GM21619 (cell line): ENCODE measurements around the gene EYA4.

Source experiments
- ATAC-seq: cut with Tn5 transposase; IDR thresholded peaks from one replicate; pipeline ENCODE4 v1.9.1; 2021; ENCODE audit not compliant: unreplicated experiment

The EYA4 gene

DNA sequence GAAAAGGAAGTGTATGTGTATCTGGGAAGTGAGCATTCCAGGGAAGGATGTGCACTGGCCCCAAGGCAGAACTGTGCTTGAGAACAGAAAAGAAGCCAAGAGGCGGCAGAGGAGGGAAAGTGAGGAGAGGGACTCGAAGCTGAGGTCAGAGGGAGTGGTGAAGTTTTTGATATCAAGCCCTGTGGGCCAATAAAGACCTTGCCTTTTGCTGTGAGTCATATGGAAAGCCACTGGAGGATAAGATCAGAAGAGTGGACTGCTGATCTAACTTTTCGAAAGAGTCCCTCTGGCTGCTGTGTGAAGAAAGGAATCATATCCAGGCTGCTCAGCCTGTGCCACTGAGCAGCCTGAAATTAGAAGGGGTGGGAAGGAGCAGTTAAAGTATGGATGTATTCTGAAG, 99.4 kb downstream of the EYA4 start:
- no peak for ATAC-seq

GRCh38 chr6:133341607-133342158, 100.5 kb downstream of the EYA4 start:
- ATAC-seq = no peak

DNA sequence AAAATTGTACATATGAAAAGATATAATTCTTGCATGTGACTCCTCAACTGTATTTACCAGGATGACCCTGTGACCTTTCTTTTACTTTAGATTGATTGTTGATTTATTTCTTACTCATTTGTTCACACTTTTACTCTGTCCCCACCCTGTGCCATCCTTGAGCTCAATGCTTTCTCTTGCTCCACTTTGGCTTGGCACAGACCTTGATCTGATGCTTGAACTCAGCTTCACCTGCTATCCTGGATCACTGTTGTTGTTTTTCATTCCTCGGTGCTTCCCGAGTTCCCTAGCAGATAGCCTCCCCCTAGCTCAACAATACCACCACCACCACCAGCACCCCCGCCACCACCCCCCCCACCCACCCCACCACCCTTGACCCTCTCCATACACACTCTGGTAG, 102.1 kb downstream of the EYA4 start:
- ATAC-seq = no peak

DNA sequence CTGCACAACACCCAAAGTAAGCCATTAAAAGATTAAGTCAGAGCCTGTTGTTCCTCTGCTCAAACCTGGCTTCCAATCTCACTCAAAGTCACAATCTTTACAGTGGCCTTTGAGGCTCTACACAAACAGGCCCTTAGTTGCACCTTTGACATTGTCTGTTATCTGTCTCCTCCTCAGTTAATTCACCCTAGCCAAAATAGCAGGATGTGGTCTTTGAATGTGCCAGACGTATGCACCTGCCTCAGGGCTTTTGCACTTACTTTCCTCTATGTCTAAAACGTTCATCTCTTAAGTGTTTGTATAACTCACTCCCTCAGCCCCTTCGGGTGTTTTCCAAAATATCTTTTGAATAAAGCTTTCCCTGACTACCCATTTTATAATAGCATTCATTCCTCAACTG, 107.7 kb downstream of the EYA4 start:
- no peak for ATAC-seq

- ATAC-seq = no peak
Observed at GRCh38 chr6:133350928-133351327, 109.8 kb downstream of the EYA4 start.

DNA sequence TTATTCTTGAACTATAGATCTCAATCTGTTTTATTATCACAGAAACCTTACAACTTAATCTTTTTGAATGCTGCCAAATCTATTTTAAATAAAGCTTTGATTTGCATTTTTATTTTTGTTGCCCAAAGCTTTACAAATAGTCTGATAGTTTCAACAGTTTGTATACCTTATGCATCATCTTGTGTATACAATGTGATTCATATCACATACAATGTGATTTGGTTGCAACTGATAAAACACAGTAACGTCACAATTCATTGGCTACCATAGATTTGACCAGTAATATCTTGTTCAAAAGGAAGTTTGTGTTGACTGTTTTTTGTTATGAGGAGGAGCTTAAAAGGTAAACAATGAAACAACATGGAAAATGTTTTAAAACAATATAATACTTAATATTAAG, 110.9 kb downstream of the EYA4 start:
- no peak for ATAC-seq

GRCh38 chr6:133353061-133353460, 111.9 kb downstream of the EYA4 start:
- ATAC-seq = no peak

GRCh38 chr6:133355922-133356321, 114.8 kb downstream of the EYA4 start:
- no peak for ATAC-seq

DNA sequence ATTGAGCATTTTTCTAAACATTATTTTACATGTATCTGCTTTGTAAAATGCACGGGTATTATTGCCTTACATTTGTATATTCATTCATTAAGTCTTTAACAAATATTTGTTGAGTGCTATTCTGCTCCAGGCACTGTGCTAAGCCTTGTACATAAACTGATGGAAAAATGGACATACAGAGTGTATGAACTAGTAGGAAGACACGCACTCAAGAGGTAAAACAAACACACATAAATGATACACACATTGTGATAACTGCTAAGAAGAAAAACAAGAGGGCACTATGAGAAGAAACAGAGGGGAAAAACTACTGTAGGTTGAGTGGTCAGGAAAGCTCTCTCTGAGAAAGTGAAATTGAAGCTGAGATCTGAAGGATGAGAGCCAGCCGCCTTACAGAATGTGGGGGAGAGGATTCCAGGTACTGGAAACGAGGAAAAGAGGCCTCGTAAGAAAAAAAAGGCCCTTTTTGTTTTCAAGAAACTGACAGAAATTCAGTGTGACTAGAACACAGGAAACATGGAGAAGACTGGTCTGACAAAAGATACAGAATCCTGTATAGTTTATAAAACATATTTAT, 117.5 kb downstream of the EYA4 start:
- ATAC-seq = no peak

GRCh38 chr6:133359256-133359655, 118.1 kb downstream of the EYA4 start:
- no peak for ATAC-seq

DNA sequence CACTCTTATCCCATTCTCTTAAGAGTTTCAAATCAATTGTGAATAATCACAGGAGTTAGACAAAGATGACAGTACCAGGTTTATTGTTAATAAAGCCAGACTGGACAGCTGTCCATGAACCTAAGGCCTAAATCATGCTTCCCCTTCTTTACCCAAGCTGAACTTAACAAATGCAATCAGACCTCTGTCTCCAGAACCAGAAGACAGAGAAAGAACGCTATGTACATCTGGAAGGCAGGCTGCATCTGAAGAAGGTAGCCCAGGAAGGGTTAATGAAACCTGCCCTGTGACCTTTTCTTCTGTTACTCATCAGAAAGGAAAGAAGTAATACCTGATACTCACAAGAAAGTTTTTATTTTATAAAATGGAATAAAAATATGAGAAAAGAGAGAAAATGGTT, 118.6 kb downstream of the EYA4 start:
- ATAC-seq = no peak

- ATAC-seq = no peak
Observed at GRCh38 chr6:133360194-133360593, 119.0 kb downstream of the EYA4 start.

DNA sequence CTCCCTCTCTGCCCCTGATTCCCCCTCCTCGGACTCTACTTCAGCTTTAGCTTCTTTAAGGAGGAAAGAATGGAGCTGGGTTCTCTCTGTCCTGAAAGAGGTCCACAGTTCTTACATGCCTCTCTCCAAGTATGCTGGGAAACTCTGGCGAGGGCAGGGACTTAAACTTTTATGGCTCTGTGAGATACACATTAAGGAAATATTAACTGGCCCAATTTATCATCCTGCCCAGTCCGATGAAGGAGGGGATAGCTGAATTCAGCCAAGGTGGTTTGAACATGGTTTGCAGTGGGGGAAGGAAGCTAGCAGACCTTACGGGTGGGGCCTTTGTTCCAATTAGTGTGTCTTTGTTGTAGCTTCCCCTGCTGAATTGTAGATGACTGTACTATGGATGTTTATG, 121.7 kb downstream of the EYA4 start:
- ATAC-seq = no peak

DNA sequence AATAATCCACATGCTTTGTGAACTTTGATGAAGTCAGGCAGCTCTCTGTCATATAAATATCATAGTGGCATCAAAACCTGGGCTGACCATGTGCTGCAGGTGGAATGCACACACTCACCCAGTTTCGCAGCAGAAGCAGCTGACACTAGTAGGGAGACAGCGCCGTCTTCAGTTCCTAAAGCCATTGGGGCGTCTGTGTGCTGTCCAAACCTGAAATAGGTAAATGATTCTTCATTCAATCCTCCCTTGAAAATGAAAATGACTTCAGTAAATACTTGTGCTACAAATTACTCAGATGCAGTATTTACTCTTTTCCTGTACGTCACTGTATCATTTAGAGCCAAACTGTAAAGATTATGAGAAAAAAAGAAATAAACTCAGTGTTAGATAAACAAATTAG, 127.5 kb downstream of the EYA4 start:
- ATAC-seq = no peak

DNA sequence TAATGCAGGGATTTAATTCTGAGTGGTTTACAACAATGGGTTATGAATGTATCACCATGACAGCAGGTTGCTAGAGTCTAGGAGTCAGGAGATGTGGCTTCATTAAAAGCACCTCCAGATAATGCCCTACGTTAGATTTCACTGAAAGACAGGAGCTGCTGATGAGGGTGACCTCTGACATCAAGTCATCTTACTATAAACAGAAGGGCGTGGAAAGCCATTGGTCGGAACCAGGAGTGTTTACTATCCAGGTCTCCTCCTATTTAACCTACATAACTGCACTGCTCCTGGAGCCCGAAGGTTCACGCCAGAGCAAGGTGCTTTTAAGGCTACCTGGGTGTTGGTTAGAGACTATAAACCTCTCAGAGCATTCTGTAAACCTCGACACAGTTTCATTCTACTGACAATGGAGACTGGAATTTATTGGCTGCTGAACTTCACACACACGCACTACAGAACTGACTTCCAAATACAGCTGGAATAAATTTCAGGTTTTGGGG, 128.7 kb downstream of the EYA4 start:
- no peak for ATAC-seq

DNA sequence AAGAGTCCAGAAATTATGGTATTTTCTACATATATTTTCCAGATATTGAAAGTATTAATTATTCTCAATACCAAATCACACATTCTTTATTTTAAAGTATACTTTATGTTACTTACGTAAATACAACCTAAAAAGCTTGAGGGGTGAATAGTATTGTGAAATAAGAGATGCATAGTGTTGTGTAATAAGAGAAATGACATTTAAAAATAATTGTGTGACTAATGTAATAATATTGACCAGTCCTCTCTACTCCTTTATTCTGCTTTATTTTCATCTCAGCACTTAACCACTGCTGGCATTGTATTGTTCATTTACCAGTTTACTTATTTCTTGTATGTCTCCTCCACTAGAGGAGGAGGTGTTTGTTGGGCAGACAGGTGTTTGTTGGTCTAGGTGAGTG, 135.6 kb downstream of the EYA4 start:
- no peak for ATAC-seq

- ATAC-seq = no peak
Observed at GRCh38 chr6:133377219-133377618, 136.1 kb downstream of the EYA4 start.

GRCh38 chr6:133380047-133380446, 138.9 kb downstream of the EYA4 start:
- ATAC-seq = no peak

GRCh38 chr6:133380723-133381122, 139.6 kb downstream of the EYA4 start:
- ATAC-seq = no peak

DNA sequence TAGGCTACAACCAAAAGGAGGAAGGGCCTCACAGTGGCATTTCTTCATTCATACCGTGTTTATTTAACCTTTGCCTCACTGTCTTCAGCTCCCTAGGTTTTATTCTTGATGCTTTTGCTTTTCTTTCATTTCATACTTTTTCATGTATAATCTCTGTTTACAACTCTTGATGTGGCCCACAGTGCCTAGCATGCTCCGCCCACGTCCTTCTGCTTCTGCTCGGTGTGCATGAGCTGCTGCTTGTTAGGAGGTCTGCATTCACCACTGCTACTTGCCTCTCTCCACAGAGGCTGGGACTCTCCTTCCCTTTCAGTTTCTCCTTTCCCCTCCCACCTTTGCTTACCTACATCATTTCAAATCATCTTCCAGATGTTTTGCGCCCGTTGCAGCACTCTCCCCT, 147.6 kb downstream of the EYA4 start:
- no peak for ATAC-seq

DNA sequence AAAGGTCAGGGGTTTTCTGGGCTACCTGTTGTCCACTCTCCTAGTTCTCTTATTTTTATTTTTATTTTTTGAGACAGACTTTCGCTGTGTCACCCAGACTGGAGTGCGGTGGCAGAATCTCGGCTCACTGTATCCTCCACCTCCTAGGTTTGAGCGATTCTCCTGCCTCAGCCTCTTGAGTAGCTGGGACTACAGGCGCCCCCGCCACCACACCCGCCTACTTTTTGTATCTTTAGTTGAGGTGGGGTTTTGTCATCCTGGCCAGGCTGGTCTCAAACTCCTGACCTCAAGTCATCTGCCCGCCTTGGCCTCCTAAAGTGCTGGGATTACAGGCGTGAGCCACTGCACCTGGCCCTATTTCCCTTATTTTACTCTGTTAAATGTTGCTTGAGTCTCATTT, 149.0 kb downstream of the EYA4 start:
- no peak for ATAC-seq

DNA sequence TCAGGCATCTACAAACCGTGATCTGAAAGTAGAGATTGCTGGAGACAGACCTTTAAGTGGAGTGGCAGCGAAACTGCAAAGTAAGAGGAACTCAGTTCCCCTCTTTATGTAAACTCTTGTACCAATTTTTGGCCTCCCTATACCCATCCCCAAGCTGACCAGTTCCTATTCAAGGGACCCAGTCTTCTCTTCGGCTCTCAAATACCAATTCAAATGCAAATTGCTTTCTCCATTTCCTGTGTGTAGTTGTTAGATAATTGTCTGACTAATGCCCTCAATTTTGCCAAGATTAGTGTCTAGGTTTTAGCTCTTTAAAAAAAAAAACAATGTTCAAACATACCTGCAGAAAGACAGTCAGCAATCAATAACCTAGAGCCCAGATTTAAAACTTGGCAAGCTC, 150.9 kb downstream of the EYA4 start:
- ATAC-seq = no peak

GRCh38 chr6:133392641-133393040, 151.5 kb downstream of the EYA4 start:
- ATAC-seq = no peak
